Transverse colon (tissue), 4 donors: Measurements from ENCODE around the gene KLF2.

Experiments used
- CTCF ChIP-seq, 5 experiments: fragments of 200-600 bp in 3 of 5; fragments of 450-650 bp in 2 of 5; sonication (generic) in 3 of 5; IDR thresholded peaks; 1 replicate in 2 of 5; 2 replicates in 3 of 5; pipeline ENCODE4 v1.5.1; 2016 to 2017; ENCODE audit warnings: antibody characterized with exemption in 5 of 5, inconsistent platforms in 3 of 5, mild to moderate bottlenecking in 2 of 5, moderate library complexity in 1 of 5
- POLR2A ChIP-seq: fragments of 450-650 bp; IDR thresholded peaks from one replicate; pipeline ENCODE4 v1.6.1; 2016; ENCODE audit warnings: antibody characterized with exemption, mild to moderate bottlenecking, moderate library complexity
- POLR2AphosphoS5 ChIP-seq, 3 donors: sonication (generic); formaldehyde crosslinking; IDR thresholded peaks; one replicate each; pipeline ENCODE4 v1.6.1; 2016; ENCODE audit warnings: antibody characterized with exemption in 3 of 3

- TF ChIP-seq POLR2A (peak; percentile 70), CTCF (IDR thresholded peaks at IDR 0.05) (no peak), POLR2AphosphoS5 (IDR thresholded peaks at IDR 0.05) (peak; percentile 71 to 86 (median 81))
Measured at GRCh38 chr19:16283210-16284061, 41.2 kb upstream of the KLF2 start.
